K562 (cell line): ENCODE results near the gene TXNRD2. TPM values are rescaled to one million over a fixed set of nuclear protein-coding genes. Genes with fewer than 3 reads are reported as not detected.
A peak's percentile ranks its signal among the peaks of the same experiment; 100 is the strongest.

Source experiments
- CBFA2T2 ChIP-seq: fragments of 450-650 bp; conservative IDR thresholded peaks from 2 replicates; pipeline ENCODE4 v1.6.1; 2017; ENCODE audit warnings: mild to moderate bottlenecking
- DLX4 ChIP-seq: fragments of 250-450 bp; sonication (Bioruptor Pico); IDR thresholded peaks from 2 replicates; pipeline ENCODE4 v1.6.1; 2021; ENCODE audit warnings: mild to moderate bottlenecking
- DMBX1 ChIP-seq: fragments of 250-450 bp; sonication (Bioruptor Pico); IDR thresholded peaks from 2 replicates; pipeline ENCODE4 v1.8.0; 2022; ENCODE audit warnings: inconsistent platforms, mild to moderate bottlenecking, moderate library complexity, borderline replicate concordance
- ELF2 ChIP-seq: fragments of 250-450 bp; sonication (Bioruptor Pico); IDR thresholded peaks from 2 replicates; pipeline ENCODE4 v1.5.0; 2021; ENCODE audit warnings: mild to moderate bottlenecking
- GTF2E2 ChIP-seq: fragments of 200-800 bp; sonication (Bioruptor generic); IDR thresholded peaks from 2 replicates; pipeline ENCODE4 v1.6.1; 2016; ENCODE audit warnings: missing genetic modification characterization, missing compliant biosample characterization
- HES1 ChIP-seq: fragments of 450-650 bp; IDR thresholded peaks from 2 replicates; pipeline ENCODE4 v1.6.1; 2016; ENCODE audit warnings: low read depth, mild to moderate bottlenecking, moderate library complexity
- MEF2A ChIP-seq: IDR thresholded peaks from 2 replicates; pipeline ENCODE4 v1.6.1; 2011; ENCODE audit warnings: low read depth, mild to moderate bottlenecking, low read length, moderate library complexity; ENCODE audit not compliant: control insufficient read depth
- NR3C1 ChIP-seq: sonication (generic); formaldehyde crosslinking; IDR thresholded peaks from 2 replicates; pipeline ENCODE4 v1.8.1; 2022; ENCODE audit warnings: missing genetic modification reagents
- PHF20 ChIP-seq: fragments of 450-650 bp; IDR thresholded peaks from 2 replicates; pipeline ENCODE4 v1.6.1; 2018; ENCODE audit not compliant: partially characterized antibody
- PHF8 ChIP-seq: fragments of 200-600 bp; sonication (generic); IDR thresholded peaks from 2 replicates; pipeline ENCODE4 v1.6.1; 2012; ENCODE audit warnings: mixed run types, mild to moderate bottlenecking, inconsistent platforms, low read length, moderate library complexity, borderline replicate concordance
- PTRF ChIP-seq: fragments of 450-650 bp; IDR thresholded peaks from 2 replicates; pipeline ENCODE4 v1.6.1; 2016; ENCODE audit warnings: mild to moderate bottlenecking, missing genetic modification characterization, missing compliant biosample characterization
- RAD21 ChIP-seq, 2 experiments: fragments of 250-450 bp in 1 of 2; fragments of 450-650 bp in 1 of 2; sonication (Bioruptor Pico) in 1 of 2; formaldehyde crosslinking in 1 of 2; IDR thresholded peaks in 1 of 2; conservative IDR thresholded peaks in 1 of 2; 2 replicates each; pipeline versions ENCODE4 v1.4.0 to v1.8.0; 2020 to 2022; ENCODE audit warnings: mild to moderate bottlenecking in 2 of 2, moderate library complexity in 1 of 2
- RBM22 ChIP-seq: fragments of 200-400 bp; formaldehyde crosslinking; IDR thresholded peaks from 2 replicates; pipeline ENCODE4 v1.6.1; 2018; ENCODE audit warnings: low read length, low read depth; ENCODE audit not compliant: poor library complexity, severe bottlenecking
- SLC30A9 ChIP-seq: fragments of 250-450 bp; sonication (Bioruptor Pico); IDR thresholded peaks from 2 replicates; pipeline ENCODE4 v1.8.0; 2022; ENCODE audit warnings: mild to moderate bottlenecking, moderate library complexity
- SMAD4 ChIP-seq: fragments of 250-450 bp; sonication (Bioruptor Pico); conservative IDR thresholded peaks from 2 replicates; pipeline ENCODE4 v1.8.0; 2021; ENCODE audit warnings: inconsistent platforms, mild to moderate bottlenecking, moderate library complexity
- SMARCC2 ChIP-seq: fragments of 450-650 bp; IDR thresholded peaks from 2 replicates; pipeline ENCODE4 v1.6.1; 2017; ENCODE audit warnings: antibody characterized with exemption, moderate library complexity, mild to moderate bottlenecking, low read depth
- SMC3 ChIP-seq: conservative IDR thresholded peaks from 2 replicates; pipeline ENCODE4 v1.6.1; 2011; ENCODE audit warnings: low read depth, low read length, improper control_type of control experiment; ENCODE audit not compliant: insufficient read depth
- SOX6 ChIP-seq: fragments of 450-650 bp; IDR thresholded peaks from 2 replicates; pipeline ENCODE4 v1.6.1; 2014; ENCODE audit warnings: mild to moderate bottlenecking
- STAT5B ChIP-seq: fragments of 250-450 bp; sonication (Bioruptor Pico); IDR thresholded peaks from 2 replicates; pipeline ENCODE4 v1.8.0; 2021; ENCODE audit warnings: mild to moderate bottlenecking, inconsistent platforms
- TFE3 ChIP-seq: fragments of 450-650 bp; formaldehyde crosslinking; IDR thresholded peaks from 2 replicates; pipeline ENCODE4 v1.4.0; 2020; ENCODE audit warnings: mild to moderate bottlenecking, mixed read lengths
- ZNF165 ChIP-seq: fragments of 250-450 bp; sonication (Bioruptor Pico); IDR thresholded peaks from 2 replicates; pipeline ENCODE4 v1.4.0; 2020; ENCODE audit warnings: borderline replicate concordance
- ZNF184 ChIP-seq: sonication (generic); formaldehyde crosslinking; IDR thresholded peaks from 2 replicates; pipeline ENCODE4 v1.5.0; 2020; ENCODE audit warnings: missing genetic modification reagents
- ZNF274 ChIP-seq: IDR thresholded peaks from 2 replicates; pipeline ENCODE4 v1.6.1; 2011; ENCODE audit warnings: low read depth, mild to moderate bottlenecking, low read length, moderate library complexity, borderline replicate concordance
- ZNF436 ChIP-seq: fragments of 250-450, 450-650 bp; sonication (Bioruptor Pico); formaldehyde crosslinking; IDR thresholded peaks from 2 replicates; pipeline ENCODE4 v1.7.0; 2020; ENCODE audit warnings: mild to moderate bottlenecking
- ZNF589 ChIP-seq: fragments of 200-800 bp; sonication (Bioruptor generic); IDR thresholded peaks from 2 replicates; pipeline ENCODE4 v1.6.1; 2016; ENCODE audit warnings: low read depth, missing genetic modification characterization, missing compliant biosample characterization
- polyA plus RNA-seq, 8 experiments: library from polyadenylated mRNA; depleted of rRNA in 4 of 8; stranded (reverse) in 5 of 8; unstranded in 3 of 8; fragments of >200 nt; fragmentation: Nextera tagmentation in 2 of 8; fragmentation: Illumina TruSeq in 1 of 8; extraction: Ambion mirVana in 2 of 8; extraction: Trizol in 1 of 8; gene quantifications; 2 replicates each; pipeline versions ENCODE4 v1.2.1 to v1.2.3, GENCODE V29; 2011 to 2014; ENCODE audit warnings: inconsistent platforms in 1 of 8, missing spikeins in 1 of 8
- total RNA-seq, 7 experiments: library from RNA; depleted of rRNA in 6 of 7; stranded (reverse); fragments of >200 nt in 6 of 7; fragmentation: Illumina TruSeq in 2 of 7; extraction: Trizol in 2 of 7; gene quantifications; 2 replicates each; pipeline versions ENCODE4 v1.2.1 to v1.2.3, GENCODE V29; 2011 to 2021; ENCODE audit warnings: low replicate concordance in 1 of 7

The TXNRD2 gene
- total and polyA plus RNA-seq, 9 of the 15 experiments (the other 6 are each of a cell fraction or from before 2014, with no cell fraction given), result 3.3 to 80.2 (median 49.4) TPM

- peak; percentile 85; the same call in 1 of the 2 replicates for TF ChIP-seq PHF8
- TF ChIP-seq PHF20, result peak; percentile 95
- TF ChIP-seq SMAD4 (CRISPR knock-in tag), result peak; percentile 84; the same call in 1 of the 2 replicates
- TF ChIP-seq STAT5B (CRISPR knock-in tag), result no peak
- peak; percentile 20; the same call in 1 of the 2 replicates for TF ChIP-seq ZNF184 (CRISPR knock-in tag)
- no peak for TF ChIP-seq HES1
- TF ChIP-seq ZNF436 (CRISPR knock-in tag), result no peak
- TF ChIP-seq SMC3, result 0 out of 2 replicates have a peak, but pooled peaks have one; percentile 4
- no peak for TF ChIP-seq PTRF (tag)
- no peak for TF ChIP-seq RBM22
- TF ChIP-seq DLX4, result no peak
- TF ChIP-seq SOX6, result peak; percentile 79
- no peak; the same call in 1 of the 2 replicates for TF ChIP-seq SMARCC2
- TF ChIP-seq ZNF589, result no peak
- no peak for TF ChIP-seq MEF2A
- TF ChIP-seq RAD21 (CRISPR knock-in tag; conservative IDR thresholded peaks at IDR 0.05 in 1 of 2, IDR thresholded peaks at IDR 0.05 in 1 of 2), result no peak; a peak in 1 of 4 replicates
- TF ChIP-seq DMBX1, result no peak
- TF ChIP-seq SLC30A9 (CRISPR knock-in tag), result no peak
- TF ChIP-seq ZNF274, result peak; percentile 25; the same call in 1 of the 2 replicates
- 0 out of 2 replicates have a peak, but pooled peaks have one; percentile 69 for TF ChIP-seq GTF2E2
- TF ChIP-seq NR3C1 (CRISPR knock-in tag), result no peak
- no peak for TF ChIP-seq TFE3 (CRISPR knock-in tag)
- peak; percentile 91 for TF ChIP-seq ELF2 (CRISPR knock-in tag)
- TF ChIP-seq CBFA2T2, result no peak
- no peak for TF ChIP-seq ZNF165 (CRISPR knock-in tag)
Observed at GRCh38 chr22:19986410-19987341, 45.1 kb upstream of the TXNRD2 start (continued).
